ENCODE results near the gene TBC1D2. TPM values are rescaled to one million over a fixed set of nuclear protein-coding genes. Genes with fewer than 3 reads are reported as not detected.

The TBC1D2 gene
- total RNA-seq, 2 donors from 2014 or later, result 5.6 to 6.4 TPM

DNA sequence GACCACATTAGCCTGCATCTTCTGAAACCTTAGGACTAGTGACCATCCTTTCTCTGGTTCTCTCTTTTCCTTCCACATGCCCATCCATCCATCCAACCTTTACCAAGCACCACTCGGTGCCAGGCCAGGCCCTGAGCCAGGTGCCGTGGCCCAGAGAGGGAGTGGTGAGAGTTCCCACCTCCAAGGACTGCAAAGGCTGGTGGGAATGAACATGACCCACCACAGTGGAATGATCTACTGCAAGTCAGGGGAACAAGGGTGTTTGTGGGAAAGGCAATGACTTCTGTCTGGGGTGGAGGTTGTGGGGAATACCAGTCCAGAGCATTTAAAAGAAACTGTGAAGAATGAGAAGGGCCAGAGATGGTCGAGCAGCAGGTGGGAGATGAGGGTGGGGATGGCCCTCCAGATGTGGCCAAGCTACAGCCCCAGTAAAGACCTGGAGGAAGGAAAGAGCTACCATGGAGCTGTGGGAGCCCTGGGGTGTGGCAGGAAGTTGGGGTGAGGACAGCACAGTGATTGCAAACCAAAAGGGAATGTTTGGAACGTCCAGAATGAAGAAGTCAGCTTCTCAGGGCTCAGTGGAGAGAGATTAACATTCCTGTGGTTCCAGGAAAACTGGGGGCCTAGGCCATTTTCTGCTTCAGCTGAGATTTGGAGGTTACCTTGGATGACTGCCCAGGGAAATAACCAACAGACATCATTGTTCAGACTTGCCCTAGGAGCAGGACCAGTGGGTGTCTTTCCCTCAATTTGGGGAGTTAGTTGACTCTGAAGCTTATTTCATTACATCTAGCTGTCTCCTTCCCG is 32.4 kb downstream of the TBC1D2 start:
- Mint-ChIP-seq H3K36me3 (ENCODE audit: low read depth) (peaks cover 38% of the 10 kb centered on the region), H3K27ac (peak overlapping the region; percentile 45)

DNA sequence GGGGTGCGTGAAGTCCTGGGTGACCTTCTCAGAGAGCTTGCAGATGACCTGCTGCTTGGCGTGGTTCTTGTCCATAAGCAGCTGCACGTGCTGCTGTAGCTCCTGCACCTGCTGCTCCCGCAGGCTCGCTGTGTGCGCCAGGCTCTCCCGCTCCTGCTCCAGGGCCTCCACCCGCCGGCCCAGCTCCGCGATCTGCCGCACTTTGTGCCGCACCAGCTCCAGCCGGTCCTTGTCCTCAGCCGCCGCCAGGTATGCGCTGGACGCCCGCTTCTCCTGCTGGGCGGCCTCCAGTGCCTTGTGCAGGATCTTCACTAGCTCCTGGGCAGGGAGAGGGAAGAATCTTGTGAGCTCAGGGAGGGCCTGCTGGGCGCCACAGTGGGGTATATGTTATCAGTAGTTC is 34.5 kb downstream of the TBC1D2 start:
- Mint-ChIP-seq H3K4me1 (no peaks in the 10 kb centered on the region), H3K27ac (no peak overlapping the region), H3K27me3 (no peaks in the 10 kb centered on the region), H3K9me3 (no peaks in the 10 kb centered on the region), H3K4me3 (no peak overlapping the region), H3K36me3 (ENCODE audit: low read depth) (peaks cover 17% of the 10 kb centered on the region)
- ATAC-seq (replicated peaks), result no peak

More for the DNA sequence above, 32.4 kb downstream of the TBC1D2 start:
- Mint-ChIP-seq H3K9me3 (no peaks in the 10 kb centered on the region), H3K27me3 (no peaks in the 10 kb centered on the region), H3K4me1 (no peaks in the 10 kb centered on the region), H3K4me3 (no peak overlapping the region)
- ATAC-seq (replicated peaks), result no peak

DNA sequence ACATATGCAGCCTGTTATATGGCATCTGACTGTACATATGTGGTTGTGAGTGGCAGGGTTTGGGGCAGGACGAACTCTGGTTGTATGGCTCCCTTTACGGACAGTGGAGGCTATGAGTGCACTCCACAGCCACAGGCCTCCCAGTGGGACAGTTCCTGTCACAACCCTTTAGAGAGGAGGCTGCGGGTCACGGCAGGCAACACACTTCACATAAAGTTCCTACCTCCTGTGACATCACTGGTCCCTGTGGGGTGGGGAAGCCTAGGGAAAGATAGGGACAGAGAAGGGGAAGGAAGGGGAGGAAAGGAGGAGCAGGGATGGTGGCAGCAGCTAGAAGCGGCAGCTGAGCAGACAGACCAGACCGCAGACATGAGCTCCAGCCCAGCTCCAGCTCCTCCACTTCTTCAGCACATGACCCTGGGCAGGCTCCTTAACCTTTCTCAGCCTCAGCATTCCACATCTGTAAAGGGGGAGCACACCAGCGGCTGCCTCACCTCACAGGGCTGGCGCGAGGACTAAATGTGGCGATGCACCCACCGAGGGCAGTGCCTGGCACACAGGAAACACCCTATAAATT is 35.6 kb downstream of the TBC1D2 start:
- H3K36me3 Mint-ChIP-seq (ENCODE audit: low read depth), result peaks cover 20% of the 10 kb centered on the region
- no peak for ATAC-seq (replicated peaks)
- no peak overlapping the region for H3K27ac Mint-ChIP-seq
- no peaks in the 10 kb centered on the region for H3K9me3 Mint-ChIP-seq
- no peaks in the 10 kb centered on the region for H3K4me1 Mint-ChIP-seq
- H3K4me3 Mint-ChIP-seq, result no peak overlapping the region
- no peaks in the 10 kb centered on the region for H3K27me3 Mint-ChIP-seq

DNA sequence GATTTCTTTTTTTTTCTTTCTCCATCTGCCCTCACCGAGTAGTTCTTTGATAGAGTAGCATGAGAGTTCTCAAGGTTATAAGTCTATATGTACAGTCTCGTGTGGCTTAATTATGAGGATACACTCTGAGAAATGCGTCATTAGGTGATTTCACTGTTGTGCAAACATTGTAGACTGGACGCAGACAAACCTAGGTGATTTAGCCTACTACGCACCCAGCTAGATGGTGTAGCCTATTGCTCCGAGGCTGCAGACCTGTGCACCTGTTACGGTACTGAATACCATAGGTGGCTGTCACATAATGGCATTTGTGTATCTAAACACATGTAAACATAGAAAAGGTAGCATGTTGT is 36.1 kb downstream of the TBC1D2 start:
- Mint-ChIP-seq H3K27me3 (no peaks in the 10 kb centered on the region), H3K27ac (no peak overlapping the region), H3K4me1 (no peaks in the 10 kb centered on the region), H3K9me3 (no peaks in the 10 kb centered on the region), H3K4me3 (no peak overlapping the region), H3K36me3 (ENCODE audit: low read depth) (peaks cover 22% of the 10 kb centered on the region)
- ATAC-seq (replicated peaks), result no peak

DNA sequence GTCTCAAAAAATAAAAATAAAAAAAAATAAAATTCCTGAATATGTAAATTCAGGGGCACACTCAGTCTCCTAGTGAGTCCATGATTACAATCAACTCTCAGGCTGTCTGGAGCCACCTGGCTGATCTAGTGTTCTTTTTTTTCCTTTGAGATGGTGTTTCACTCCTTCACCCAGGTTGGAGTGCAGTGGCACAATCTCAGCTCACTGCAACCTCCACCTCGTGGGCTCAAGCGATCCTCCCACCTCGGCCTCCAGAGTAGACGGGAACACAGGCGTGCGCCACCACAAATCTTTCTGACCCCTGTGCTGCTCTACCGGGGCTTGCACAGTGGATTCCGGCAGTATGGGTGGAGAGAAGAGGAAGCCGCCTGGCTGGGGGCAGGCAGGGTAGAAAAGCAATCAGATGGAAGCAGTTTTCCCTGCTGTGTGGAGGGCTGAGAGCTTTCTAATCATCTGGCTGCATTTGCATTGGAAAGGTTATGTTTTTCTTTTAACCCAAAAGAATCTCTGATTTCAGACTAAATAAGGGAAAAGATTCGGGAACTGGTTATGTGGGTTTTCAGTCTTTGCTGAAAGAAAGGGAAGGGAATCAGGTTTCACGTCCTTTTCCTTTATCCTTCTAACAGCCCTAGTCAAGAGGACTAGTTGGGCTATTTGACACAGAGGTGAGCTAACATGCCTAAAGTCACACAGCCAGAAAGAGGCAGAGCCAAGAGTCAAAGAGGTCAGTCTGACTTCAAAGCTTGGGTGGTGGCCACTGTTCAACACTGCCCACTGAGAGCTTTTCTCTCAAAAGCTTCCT is 36.7 kb downstream of the TBC1D2 start:
- Mint-ChIP-seq H3K36me3 (ENCODE audit: low read depth) (peaks cover 22% of the 10 kb centered on the region), H3K9me3 (no peaks in the 10 kb centered on the region), H3K27me3 (no peaks in the 10 kb centered on the region), H3K4me1 (no peaks in the 10 kb centered on the region), H3K4me3 (no peak overlapping the region), H3K27ac (no peak overlapping the region)
- ATAC-seq (replicated peaks), result no peak

DNA sequence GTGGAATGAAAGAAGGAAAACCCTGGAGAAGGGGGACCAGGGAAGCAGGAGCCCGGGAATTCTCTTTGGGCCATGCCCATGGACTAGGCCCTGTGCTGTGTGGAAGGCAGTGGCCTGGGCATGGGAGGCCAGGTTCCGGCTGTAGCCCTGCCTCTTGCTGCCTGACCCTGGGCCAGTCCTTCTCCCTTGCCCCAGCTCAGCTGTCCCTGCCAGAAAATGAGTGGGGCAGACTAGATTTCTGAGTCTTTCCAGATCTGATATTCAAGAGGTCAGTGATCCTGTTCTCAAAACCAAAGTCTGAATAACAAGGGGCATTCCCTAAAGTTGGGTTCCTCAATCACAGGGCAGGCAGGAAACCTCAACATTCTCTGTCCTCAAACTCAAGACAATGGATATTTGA is 38.2 kb downstream of the TBC1D2 start:
- Mint-ChIP-seq H3K9me3 (no peaks in the 10 kb centered on the region), H3K27ac (no peak overlapping the region), H3K27me3 (no peaks in the 10 kb centered on the region), H3K36me3 (ENCODE audit: low read depth) (peaks cover 17% of the 10 kb centered on the region), H3K4me3 (no peak overlapping the region), H3K4me1 (no peaks in the 10 kb centered on the region)
- no peak for ATAC-seq (replicated peaks)

DNA sequence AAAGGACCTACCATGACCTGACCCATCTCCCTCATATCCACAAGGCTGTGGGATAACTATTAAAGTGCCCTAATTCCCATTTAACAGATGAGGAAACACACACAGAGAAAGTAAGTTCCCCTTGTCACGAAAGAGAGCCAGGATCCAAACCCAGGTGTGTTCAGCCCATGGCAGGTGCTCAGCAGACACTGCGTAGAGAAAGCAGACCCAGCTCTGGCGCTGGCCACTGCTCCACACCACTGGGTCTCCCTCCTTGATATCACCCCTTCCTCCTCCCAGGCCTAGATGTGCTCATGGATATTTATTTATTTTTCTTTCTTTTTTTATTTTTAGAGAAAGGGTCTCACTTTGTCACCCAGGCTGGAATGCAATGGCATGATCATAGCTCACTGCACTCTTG is 39.1 kb downstream of the TBC1D2 start:
- H3K27me3 Mint-ChIP-seq, result no peaks in the 10 kb centered on the region
- H3K27ac Mint-ChIP-seq, result no peak overlapping the region
- H3K36me3 Mint-ChIP-seq (ENCODE audit: low read depth), result peaks cover 17% of the 10 kb centered on the region
- H3K4me1 Mint-ChIP-seq, result no peaks in the 10 kb centered on the region
- no peaks in the 10 kb centered on the region for H3K9me3 Mint-ChIP-seq
- ATAC-seq (replicated peaks), result no peak
- no peak overlapping the region for H3K4me3 Mint-ChIP-seq

DNA sequence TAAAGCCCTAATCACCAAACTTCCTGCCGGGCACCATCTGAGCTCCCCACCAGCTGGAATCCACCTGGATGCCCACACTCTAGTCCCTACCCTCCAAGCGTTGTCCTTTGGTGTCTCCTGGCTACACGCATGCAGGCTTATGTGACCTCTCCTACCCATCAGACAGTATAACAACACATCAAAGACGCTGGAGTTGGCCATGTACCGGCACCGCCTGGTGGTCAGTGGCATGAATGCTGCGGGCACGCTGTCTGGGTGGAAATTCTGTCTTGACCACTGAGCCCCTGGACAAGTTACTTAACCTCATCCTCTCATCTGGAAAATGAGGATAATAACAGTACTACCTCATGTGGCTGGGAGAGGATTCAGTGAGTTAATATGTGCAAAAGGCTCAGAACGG is 39.6 kb downstream of the TBC1D2 start:
- ATAC-seq (replicated peaks), result no peak
- Mint-ChIP-seq H3K36me3 (ENCODE audit: low read depth) (peaks cover 17% of the 10 kb centered on the region), H3K4me3 (no peak overlapping the region)

DNA sequence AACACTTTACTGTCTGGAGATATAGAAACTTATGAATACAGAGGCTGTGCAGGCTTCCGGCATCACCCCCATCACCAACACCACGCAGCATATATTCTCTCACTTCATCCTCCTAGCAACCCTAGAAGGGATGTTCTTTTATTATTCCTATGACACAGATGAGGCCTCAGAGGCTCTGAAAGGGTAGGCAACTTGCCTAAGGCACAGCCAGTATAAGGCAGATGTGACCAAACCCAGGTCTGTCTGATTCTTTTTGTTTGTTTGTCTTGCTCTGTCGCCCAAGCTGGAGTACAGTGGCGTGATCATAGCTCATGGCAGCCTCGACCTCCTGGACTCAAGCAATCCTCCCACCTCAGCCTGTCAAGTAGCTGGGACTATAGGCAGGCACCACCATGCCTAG is 40.2 kb downstream of the TBC1D2 start:
- Mint-ChIP-seq H3K27ac (peak overlapping the region; percentile 13), H3K36me3 (ENCODE audit: low read depth) (peaks cover 17% of the 10 kb centered on the region), H3K4me3 (no peak overlapping the region), H3K27me3 (no peaks in the 10 kb centered on the region), H3K4me1 (no peaks in the 10 kb centered on the region), H3K9me3 (no peaks in the 10 kb centered on the region)
- ATAC-seq (replicated peaks), result no peak

More for the DNA sequence above, 39.6 kb downstream of the TBC1D2 start:
- H3K27me3 Mint-ChIP-seq, result no peaks in the 10 kb centered on the region
- no peaks in the 10 kb centered on the region for H3K4me1 Mint-ChIP-seq
- H3K27ac Mint-ChIP-seq, result no peak overlapping the region
- no peaks in the 10 kb centered on the region for H3K9me3 Mint-ChIP-seq

DNA sequence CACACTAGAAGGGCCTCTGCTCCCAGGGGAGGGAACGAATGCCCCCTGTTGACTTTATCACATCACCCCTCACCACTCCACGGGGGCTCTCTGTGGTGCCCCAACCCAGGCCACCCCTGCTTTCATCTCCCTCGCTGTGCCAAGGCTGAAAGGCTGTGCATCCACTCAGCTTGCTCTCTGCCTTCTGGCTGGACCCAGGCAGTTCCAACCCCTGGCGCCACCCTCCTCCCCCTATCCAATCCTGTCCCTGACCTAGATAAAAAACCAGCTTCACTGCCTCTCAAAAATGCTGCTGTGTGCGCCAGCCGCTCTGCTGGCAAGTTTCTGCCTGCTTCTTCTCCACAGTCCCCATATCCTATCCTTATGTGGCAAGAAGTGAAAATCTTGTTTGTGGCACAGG is 40.6 kb downstream of the TBC1D2 start:
- Mint-ChIP-seq H3K36me3 (ENCODE audit: low read depth) (peaks cover 15% of the 10 kb centered on the region), H3K9me3 (no peaks in the 10 kb centered on the region), H3K4me1 (no peaks in the 10 kb centered on the region), H3K4me3 (no peak overlapping the region), H3K27ac (peak overlapping the region; percentile 13), H3K27me3 (no peaks in the 10 kb centered on the region)
- no peak for ATAC-seq (replicated peaks)

DNA sequence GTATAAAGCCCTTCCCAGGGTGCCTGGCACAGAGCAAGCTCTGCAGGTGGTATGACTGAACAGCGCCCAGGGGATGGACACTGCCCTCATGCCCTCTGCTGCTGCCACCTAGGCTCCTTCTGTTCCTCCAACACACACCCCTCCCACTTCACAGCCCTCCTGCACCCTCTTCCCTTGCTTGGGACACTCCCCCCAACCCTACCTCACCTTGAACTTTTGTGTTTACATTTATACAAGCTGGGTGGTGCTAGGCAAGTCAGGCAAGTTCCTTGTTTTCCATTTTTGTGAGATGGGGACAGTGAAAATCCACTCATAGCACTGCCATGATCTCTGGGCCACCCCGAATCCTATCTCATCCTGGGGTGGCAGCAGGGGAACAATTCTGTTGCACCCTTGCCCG is 44.2 kb downstream of the TBC1D2 start:
- Mint-ChIP-seq H3K4me1 (no peaks in the 10 kb centered on the region), H3K27ac (no peak overlapping the region), H3K27me3 (no peaks in the 10 kb centered on the region), H3K9me3 (no peaks in the 10 kb centered on the region), H3K4me3 (no peak overlapping the region), H3K36me3 (ENCODE audit: low read depth) (peaks cover 5% of the 10 kb centered on the region)
- no peak for ATAC-seq (replicated peaks)

DNA sequence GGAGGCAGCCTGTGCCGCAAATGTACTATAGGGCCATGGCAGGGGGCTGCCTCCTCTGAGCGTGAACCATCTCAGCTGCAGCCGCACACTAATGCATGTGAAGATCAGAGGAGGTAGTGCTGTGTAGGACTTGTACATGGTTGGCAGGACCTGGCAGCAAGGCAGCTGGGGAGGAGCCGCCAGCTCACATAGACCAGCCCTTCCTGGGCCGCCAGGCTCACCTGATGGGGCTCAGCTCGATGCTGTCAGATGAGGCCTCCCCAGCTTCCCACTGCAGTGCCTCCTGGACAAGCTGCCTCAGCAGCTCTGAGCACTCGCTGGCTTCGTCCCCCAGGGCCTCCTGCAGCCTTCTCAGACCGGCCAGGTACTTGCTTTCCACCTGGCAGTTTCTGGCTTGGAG is 45.0 kb downstream of the TBC1D2 start:
- Mint-ChIP-seq H3K4me1 (no peaks in the 10 kb centered on the region), H3K27ac (no peak overlapping the region), H3K4me3 (no peak overlapping the region), H3K27me3 (no peaks in the 10 kb centered on the region), H3K36me3 (ENCODE audit: low read depth) (peaks cover 5% of the 10 kb centered on the region), H3K9me3 (no peaks in the 10 kb centered on the region)
- ATAC-seq (replicated peaks), result no peak

DNA sequence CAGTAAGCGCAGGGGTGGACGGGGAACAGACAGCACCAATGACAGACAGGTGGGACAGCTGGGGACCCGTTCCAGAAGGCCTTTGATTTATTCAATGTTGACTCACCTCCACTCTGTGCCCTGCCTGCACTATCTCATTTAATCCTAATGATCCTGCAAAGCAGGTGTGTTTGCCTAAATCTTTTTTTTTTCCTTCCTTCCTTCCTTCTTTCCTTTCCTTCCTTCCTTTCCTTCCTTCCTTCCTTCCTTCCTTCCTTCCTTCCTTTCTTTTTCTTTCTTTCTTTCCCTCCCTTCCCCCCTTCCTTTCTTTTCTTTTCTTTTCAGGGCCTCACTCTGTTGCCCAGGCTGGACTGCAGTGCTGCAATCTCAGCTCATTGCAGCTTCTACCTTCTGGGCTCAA is 45.9 kb downstream of the TBC1D2 start:
- H3K27me3 Mint-ChIP-seq, result no peaks in the 10 kb centered on the region
- H3K4me1 Mint-ChIP-seq, result no peaks in the 10 kb centered on the region
- H3K36me3 Mint-ChIP-seq (ENCODE audit: low read depth), result no peaks in the 10 kb centered on the region
- no peak overlapping the region for H3K4me3 Mint-ChIP-seq
- H3K27ac Mint-ChIP-seq, result no peak overlapping the region
- no peaks in the 10 kb centered on the region for H3K9me3 Mint-ChIP-seq
- no peak for ATAC-seq (replicated peaks)

DNA sequence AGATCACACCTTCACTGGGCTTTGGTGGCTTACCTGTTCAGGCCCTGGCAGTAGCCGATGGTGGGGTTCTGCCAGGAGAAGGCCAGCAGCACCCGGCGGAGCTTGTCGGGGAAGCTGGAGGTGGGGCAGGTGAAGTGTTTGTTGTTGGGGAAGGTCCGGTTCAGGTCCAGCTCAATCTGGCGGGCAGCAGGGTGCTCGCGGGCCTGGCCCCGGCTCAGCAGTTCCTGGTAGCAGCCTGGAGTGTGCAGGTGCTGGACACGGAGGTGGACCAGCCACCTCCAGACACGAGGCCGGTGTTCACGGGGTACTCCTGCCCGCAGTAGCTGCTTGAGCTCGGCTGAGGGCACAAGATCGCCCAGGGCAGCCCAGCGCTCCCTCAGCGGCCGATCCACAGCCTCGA is 46.8 kb downstream of the TBC1D2 start:
- no peaks in the 10 kb centered on the region for H3K4me1 Mint-ChIP-seq
- no peak overlapping the region for H3K27ac Mint-ChIP-seq
- no peaks in the 10 kb centered on the region for H3K36me3 Mint-ChIP-seq (ENCODE audit: low read depth)
- H3K9me3 Mint-ChIP-seq, result no peaks in the 10 kb centered on the region
- H3K27me3 Mint-ChIP-seq, result no peaks in the 10 kb centered on the region
- H3K4me3 Mint-ChIP-seq, result no peak overlapping the region
- ATAC-seq (replicated peaks), result no peak

DNA sequence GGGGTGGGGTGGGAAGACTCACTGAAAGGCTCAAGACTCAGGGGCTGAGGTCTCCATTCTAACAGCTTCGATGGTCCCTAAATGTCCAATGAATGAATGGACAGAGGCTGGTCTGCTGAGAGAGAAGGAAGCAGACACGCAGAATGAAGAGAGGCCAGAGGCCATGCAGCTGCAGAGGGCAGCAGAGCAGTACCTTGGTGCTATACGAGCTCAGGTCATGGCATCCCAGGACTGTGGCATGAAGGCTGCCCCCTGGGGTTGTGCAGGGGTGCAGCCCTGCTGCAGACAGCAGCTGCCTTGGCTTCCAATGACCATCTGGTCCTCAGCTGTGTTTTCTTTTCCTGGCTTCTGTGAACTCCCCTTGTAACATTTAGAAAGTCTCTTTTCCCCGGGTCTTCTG is 47.8 kb downstream of the TBC1D2 start:
- H3K27me3 Mint-ChIP-seq, result no peaks in the 10 kb centered on the region
- H3K36me3 Mint-ChIP-seq (ENCODE audit: low read depth), result no peaks in the 10 kb centered on the region

More for the DNA sequence above, 47.8 kb downstream of the TBC1D2 start:
- no peak for ATAC-seq (replicated peaks)
- Mint-ChIP-seq H3K27ac (no peak overlapping the region), H3K4me3 (no peak overlapping the region), H3K9me3 (no peaks in the 10 kb centered on the region), H3K4me1 (no peaks in the 10 kb centered on the region)

All from activated T-helper 17 cell treated with anti-CD3 and anti-CD28 coated beads, Interleukin-2, amount 50 U/mL, for 72 hours (primary cell).